HTERT RPE-1 (cell line): ENCODE results near the gene MBNL1.
"Not testable (repeated sequence)": the region's sequence is repeated elsewhere in the genome, so short reads cannot be mapped to it uniquely, and the experiment has no call there.

Experiments used
- in situ Hi-C: fragments of 300-500 bp; cut with MboI; formaldehyde crosslinking; loops from 4 replicates; pipeline ENCODE4 v1.14.3; 2020; ENCODE audit warnings: low sequenced_read_pairs

MBNL1 gene

GRCh38 chr3:152346058-152346457 lies 77.3 kb downstream of the MBNL1 start:
- in situ Hi-C loops: no loop called here

DNA sequence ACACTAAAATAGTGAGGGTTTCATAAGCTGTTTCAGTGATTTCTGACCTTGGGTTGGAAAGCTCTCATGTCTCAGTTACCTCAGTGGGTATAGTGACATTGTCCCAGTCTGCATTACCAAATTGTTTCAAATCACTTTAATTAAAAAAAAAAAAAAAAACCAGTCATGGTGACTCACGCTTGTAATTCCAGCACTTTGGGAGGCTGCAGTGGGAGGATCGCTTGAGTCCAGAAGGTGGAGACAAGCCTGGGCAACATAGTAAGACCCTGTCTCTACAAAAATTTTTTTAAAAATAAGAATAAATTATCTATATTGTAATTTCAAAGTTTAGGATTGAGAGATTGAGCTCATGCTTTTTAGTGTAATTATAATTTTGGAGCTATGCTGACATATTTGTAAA lies 78.0 kb downstream of the MBNL1 start:
- in situ Hi-C loops: no loop called here

- in situ Hi-C loops: no loop called here
Observed at GRCh38 chr3:152348436-152349177, 79.9 kb downstream of the MBNL1 start.

DNA sequence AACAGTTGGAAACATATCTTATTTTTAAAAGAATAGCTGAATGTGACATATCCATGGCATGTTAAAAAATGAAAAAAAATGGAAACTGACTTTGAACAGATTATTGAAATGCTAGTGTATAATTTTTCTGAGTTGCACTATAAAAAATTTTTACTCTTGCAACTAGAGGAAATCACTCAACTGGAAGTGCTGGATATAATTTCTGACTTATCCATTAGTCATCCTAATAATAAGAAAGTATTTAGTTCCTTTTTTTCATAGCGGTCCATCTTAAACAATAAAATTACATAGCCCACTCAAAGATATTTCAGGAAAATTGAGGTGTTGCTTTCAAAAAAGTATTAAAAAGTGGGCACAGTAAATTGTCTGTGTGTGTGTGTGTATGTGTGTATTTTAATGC lies 80.7 kb downstream of the MBNL1 start:
- in situ Hi-C loops: no loop called here

DNA sequence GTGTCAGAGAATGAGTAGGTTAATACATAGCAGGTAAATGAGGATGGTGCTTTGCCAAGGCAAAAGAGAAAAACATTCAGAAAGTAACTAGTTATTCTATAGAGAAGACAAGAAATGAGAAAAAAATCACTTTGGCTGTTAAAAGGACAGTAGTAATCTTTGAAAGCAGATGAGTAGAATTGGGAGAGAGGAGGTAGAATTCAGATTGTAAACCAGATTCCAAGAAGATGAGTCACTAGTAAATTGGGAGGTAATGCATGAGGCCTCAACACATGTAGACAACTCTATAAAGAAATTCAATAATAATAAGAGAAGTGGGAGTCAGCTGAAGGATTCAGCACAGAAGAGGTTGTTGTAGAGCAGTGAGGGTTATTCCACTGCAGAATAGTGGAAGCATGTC lies 81.4 kb downstream of the MBNL1 start:
- in situ Hi-C loops: no loop called here

DNA sequence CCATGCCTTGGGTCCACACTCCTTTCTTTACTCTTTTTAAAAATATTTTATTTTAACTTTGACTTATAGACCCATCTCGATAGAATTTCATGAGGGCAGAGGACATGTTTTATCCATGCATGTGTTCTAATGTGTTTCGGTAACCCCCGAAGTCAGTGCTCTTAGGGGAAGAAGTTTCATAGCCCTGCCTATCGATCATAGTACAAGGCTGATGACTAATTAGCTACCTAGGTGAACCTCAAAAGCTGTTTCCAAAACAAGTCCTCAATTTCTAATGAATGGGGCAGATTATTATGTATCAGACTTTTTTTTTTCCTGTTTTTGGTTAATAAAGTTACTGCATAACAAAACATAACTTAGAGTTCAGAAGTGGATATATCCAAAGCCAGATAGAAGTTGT lies 82.0 kb downstream of the MBNL1 start:
- in situ Hi-C loops: no loop called here

DNA sequence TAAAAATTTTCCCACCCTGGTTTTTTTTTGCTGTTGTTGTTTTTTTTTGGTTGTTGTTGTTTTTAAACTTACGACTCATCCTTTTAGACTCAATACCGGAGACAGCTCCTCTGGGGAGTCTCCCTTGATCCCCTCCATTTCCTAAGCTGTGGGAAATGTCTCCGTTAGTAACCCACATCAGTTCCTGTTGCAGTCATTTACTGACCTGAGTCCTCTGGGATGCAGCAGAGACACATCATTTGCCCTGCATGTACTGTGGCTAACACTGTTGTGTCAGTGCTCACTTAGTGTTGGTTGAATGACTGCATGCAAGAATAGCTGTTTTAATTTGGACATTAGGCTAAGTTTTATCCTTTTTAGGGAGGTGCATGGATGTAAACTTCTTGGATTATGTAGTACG lies 83.8 kb downstream of the MBNL1 start:
- in situ Hi-C loops: no loop called here

DNA sequence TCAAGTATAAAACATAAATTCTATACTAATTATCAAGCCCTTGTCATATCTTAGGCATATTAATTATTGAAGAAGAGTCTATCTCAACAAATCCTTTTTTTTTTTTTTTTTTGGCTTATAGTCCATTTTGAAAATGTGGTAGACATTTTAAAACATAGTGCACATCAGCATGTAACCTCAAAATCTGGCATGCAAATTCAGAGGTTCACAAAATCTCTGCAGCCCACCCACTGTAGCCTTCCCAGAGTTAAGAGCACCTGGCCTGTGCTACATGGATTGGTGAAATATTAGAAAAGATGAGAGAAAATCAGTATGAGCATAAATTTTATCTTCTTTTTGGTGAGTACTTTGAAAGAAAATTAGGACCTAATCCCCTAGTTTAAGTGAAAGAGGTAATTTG lies 84.8 kb downstream of the MBNL1 start:
- in situ Hi-C loops: no loop called here

GRCh38 chr3:152355744-152356665 lies 87.3 kb downstream of the MBNL1 start:
- in situ Hi-C loops: no loop called here

DNA sequence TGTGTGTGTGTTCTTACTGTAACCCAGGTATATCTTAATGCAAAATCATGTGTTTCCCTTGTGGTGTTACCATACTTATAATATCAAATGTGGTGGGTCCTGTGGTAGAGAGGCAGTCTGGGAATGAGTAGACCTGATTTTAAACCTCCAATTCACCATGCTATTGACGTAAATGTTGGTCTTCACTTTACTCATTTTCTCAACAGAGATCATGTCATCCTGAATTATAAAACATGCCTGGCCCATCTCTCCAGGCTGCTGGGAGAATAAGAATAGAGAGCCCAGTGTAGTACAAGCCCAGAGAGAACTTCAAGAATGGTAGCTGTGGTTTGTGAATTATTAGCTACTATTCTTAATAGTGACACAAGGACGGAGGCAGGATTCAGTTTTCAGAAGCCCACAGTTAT lies 88.1 kb downstream of the MBNL1 start:
- in situ Hi-C loops: no loop called here

- in situ Hi-C loops: no loop called here
Observed at GRCh38 chr3:152357587-152357986, 88.9 kb downstream of the MBNL1 start.

GRCh38 chr3:152359385-152360248 lies 90.9 kb downstream of the MBNL1 start:
- in situ Hi-C loops: no loop called here

DNA sequence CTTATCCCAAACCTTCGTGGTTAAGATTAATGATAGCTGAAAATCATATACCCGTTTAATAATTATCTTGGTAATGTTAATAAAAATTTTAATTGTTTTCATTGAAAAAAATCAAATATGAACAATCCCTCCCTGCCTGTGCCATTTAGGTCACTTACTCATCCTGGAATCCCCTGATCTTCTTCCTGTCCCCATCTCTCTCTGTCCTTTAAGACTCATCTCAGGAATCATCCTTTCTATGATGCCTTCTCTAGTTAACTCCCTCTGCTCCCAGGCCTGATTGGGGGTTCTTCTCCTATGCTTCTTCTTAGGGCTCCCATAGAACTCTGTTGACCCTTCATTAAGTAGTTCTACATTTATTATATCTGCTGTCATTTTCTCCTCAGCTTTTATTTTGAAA lies 91.6 kb downstream of the MBNL1 start:
- in situ Hi-C loops: no loop called here

GRCh38 chr3:152360966-152361365 lies 92.2 kb downstream of the MBNL1 start:
- in situ Hi-C loops: no loop called here

- in situ Hi-C loops: no loop called here
Observed at GRCh38 chr3:152362086-152362485, 93.4 kb downstream of the MBNL1 start.

DNA sequence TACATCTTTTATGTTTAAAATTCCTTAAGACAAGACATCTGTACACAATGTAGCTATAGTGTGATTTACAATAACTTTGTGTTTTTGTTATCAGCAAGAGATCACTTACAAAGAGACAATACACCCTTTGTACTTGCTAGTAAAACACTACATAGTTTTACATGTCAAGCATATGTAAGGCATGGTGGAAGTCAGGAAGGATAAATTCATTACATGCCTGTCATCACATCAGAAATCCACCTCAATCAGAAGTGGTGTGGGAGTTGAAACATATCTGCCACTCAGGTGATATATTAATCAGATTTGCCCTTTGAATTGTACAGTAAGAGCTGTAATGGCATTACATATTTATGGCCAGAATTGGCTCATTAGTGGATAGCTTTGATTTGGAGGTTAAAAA lies 95.5 kb downstream of the MBNL1 start:
- in situ Hi-C loops: no loop called here

- in situ Hi-C loops: no loop called here
Observed at GRCh38 chr3:152365126-152365525, 96.4 kb downstream of the MBNL1 start.

DNA sequence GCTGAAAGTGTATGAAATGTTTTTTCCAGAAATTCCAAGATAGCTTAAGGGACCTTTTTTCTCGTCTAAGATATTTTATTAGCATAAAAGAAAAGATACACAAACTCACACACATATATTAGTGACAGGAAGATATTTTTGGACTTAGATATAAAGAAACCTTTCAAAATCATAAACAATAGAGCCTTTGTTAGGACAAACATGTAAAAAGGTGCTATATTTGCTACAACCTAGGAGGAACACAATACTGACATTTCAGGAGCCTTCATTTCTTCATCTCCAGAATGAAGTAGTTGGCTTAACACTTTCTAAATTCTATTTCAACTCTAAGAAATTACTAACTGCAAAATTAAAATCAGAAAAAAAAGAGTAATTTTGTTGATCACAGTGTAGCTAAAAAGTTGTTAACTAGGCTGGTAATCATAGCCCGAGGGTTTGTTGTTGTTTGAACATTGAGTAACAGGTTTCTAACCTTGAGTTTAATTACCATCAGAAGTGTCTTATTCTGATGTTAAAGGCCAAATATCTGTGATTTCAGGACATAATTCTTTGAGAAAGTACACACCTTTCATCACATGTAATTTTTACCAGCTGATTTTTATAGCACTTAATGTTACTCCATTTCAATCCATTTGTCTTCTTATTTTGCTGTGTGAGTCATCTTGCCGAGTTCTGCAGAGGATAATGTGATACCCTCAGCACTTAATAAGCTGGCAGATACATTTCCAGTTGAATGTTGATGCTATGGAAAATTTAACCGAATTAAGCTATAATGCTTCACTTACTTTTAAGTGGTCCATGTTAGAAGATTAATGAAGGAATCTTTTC lies 97.3 kb downstream of the MBNL1 start:
- in situ Hi-C loops: no loop called here

DNA sequence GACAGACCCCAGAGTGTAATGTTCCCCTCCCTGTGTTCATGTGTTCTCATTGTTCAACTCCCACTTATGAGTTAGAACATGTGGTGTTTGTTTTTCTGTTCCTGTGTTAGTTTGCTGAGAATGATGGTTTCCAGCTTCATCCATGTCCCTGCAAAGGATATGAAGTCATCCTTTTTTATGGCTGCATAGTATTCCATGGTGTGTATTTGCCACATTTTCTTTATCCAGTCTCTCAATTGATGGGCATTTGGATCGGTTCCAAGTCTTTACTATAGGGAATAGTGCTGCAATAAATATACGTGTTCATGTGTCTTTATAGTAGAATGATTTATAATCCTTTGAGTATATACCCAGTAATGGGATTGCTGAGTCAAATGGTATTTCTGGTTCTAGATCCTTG lies 98.5 kb downstream of the MBNL1 start:
- in situ Hi-C loops: not testable (repeated sequence)

DNA sequence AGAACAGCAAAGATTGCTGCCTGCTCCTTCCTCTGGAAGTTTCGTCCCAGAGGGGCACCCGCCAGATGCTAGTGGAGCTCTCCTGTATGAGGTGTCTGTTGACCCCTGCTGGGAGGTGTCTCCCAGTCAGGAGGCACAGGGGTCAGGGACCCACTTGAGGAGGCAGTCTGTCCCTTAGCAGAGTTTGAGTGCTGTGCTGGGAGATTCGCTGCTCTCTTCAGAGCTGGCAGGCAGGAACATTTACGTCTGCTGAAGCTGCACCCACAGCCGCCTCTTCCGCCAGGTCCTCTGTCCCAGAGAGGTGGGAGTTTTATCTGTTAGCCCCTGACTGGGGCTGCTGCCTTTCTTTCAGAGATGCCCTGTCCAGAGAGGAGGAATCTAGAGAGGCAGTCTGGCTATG lies 103.9 kb downstream of the MBNL1 start:
- in situ Hi-C loops: not testable (repeated sequence)
